ENCODE measurements around the gene WDR13.

DNA sequence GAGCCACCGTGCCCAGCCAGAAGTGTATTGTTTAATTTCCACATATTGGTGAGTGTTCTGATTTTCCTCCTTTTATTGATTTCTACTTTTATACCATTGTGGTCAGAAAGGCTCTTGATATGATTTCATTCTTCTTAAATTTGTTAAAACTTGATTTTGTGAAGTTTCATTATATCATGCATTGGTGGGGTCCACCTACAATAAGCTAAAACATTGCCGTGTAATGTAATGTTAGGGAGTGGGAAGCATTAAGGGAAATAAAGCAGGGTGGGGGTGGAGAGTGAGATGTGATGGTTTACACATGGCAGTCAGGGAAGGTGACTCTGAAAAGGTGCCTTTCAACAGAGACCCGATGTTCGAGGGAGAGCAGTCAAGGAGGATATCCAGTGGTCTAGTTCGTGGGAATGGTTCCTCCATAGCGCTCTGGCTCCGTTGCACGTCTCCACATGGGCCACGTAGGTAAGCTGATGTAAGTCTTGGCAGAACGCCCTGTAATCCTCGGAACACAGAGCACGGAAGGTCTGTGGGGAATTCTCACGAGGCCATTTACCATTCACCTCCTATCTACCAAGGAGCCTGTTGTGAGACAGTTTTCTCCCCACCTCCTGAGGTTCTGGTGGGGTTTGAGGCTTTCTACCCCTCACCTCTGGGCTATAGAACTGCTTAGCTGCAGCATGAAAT is 7.7 kb upstream of the WDR13 start:
- TF ChIP-seq, protein P1, sequence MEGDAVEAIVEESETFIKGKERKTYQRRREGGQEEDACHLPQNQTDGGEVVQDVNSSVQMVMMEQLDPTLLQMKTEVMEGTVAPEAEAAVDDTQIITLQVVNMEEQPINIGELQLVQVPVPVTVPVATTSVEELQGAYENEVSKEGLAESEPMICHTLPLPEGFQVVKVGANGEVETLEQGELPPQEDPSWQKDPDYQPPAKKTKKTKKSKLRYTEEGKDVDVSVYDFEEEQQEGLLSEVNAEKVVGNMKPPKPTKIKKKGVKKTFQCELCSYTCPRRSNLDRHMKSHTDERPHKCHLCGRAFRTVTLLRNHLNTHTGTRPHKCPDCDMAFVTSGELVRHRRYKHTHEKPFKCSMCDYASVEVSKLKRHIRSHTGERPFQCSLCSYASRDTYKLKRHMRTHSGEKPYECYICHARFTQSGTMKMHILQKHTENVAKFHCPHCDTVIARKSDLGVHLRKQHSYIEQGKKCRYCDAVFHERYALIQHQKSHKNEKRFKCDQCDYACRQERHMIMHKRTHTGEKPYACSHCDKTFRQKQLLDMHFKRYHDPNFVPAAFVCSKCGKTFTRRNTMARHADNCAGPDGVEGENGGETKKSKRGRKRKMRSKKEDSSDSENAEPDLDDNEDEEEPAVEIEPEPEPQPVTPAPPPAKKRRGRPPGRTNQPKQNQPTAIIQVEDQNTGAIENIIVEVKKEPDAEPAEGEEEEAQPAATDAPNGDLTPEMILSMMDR (conservative IDR thresholded peaks at IDR 0.05; ENCODE audit: low read length), result no peak
- no peak for TF ChIP-seq EZH2phosphoT487 (IDR thresholded peaks at IDR 0.05; ENCODE audit: borderline replicate concordance)

All from Loucy (cell line).